Neural cell (in vitro differentiated cells): ENCODE results near the gene IGLON5. TPM values are rescaled to one million over a fixed set of nuclear protein-coding genes. Genes with fewer than 3 reads are reported as not detected.

Experiments
- H2AFZ ChIP-seq: fragments of 200-600, 300-800 bp; sonication (generic), shearing (Covaris generic); 2 replicates; pipeline ENCODE4 v1.6.0; 2014; ENCODE audit warnings: low read depth, mild to moderate bottlenecking, antibody characterized with exemption, low read length, moderate library complexity
- H3F3A ChIP-seq: fragments of 200-600 bp; shearing (Covaris generic); 2 replicates; pipeline ENCODE4 v1.6.1; 2016; ENCODE audit warnings: mild to moderate bottlenecking, moderate library complexity, mixed read lengths, antibody characterized with exemption, low read length; ENCODE audit not compliant: insufficient read depth, poor library complexity, severe bottlenecking
- H3K27ac ChIP-seq: fragments of 200-600, 300-800 bp; sonication (generic), shearing (Covaris generic); 2 replicates; pipeline ENCODE4 v1.5.1; 2014; ENCODE audit warnings: mild to moderate bottlenecking, low read length, moderate library complexity
- H3K27me3 ChIP-seq: fragments of 300-800, 200-600 bp; sonication (generic), shearing (Covaris generic); 2 replicates; pipeline ENCODE4 v1.6.0; 2014; ENCODE audit warnings: mild to moderate bottlenecking, low read depth, low read length, moderate library complexity; ENCODE audit not compliant: insufficient read depth
- H3K36me3 ChIP-seq: fragments of 300-800, 200-600 bp; sonication (generic), shearing (Covaris generic); 2 replicates; pipeline ENCODE4 v1.5.1; 2014; ENCODE audit warnings: mild to moderate bottlenecking, antibody characterized with exemption, low read length, moderate library complexity; ENCODE audit not compliant: insufficient read depth
- H3K4me2 ChIP-seq: fragments of 300-800, 200-600 bp; sonication (generic), shearing (Covaris generic); 2 replicates; pipeline ENCODE4 v1.6.0; 2014; ENCODE audit warnings: mild to moderate bottlenecking, low read length
- H3K4me3 ChIP-seq: fragments of 300-800, 200-600 bp; sonication (generic), shearing (Covaris generic); 2 replicates; pipeline ENCODE4 v1.5.1; 2014; ENCODE audit warnings: mild to moderate bottlenecking, low read length, moderate library complexity
- H3K79me2 ChIP-seq: fragments of 200-600 bp; shearing (Covaris generic); replicated peaks from 2 replicates; pipeline ENCODE4 v1.6.0; 2014; ENCODE audit warnings: mild to moderate bottlenecking, low read length, moderate library complexity; ENCODE audit not compliant: insufficient read depth
- H3K9ac ChIP-seq: fragments of 300-800, 200-600 bp; sonication (generic), shearing (Covaris generic); 2 replicates; pipeline ENCODE4 v1.6.1; 2016; ENCODE audit warnings: mild to moderate bottlenecking, low read length, mixed read lengths
- H3K9me2 ChIP-seq: fragments of 200-600 bp; shearing (Covaris generic); 2 replicates; pipeline ENCODE4 v1.6.1; 2016; ENCODE audit warnings: mild to moderate bottlenecking, low read length, mixed read lengths; ENCODE audit not compliant: insufficient read depth
- H3K9me3 ChIP-seq: fragments of 200-600, 300-800 bp; sonication (generic), shearing (Covaris generic); 2 replicates; pipeline ENCODE4 v1.6.1; 2016; ENCODE audit warnings: mild to moderate bottlenecking, mixed run types, low read length, moderate library complexity, mixed read lengths
- H4K20me1 ChIP-seq: fragments of 200-600 bp; shearing (Covaris generic); 2 replicates; pipeline ENCODE4 v1.6.1; 2016; ENCODE audit warnings: mild to moderate bottlenecking, mixed run types; ENCODE audit not compliant: insufficient read depth
- CTCF ChIP-seq: fragments of 450-650 bp; IDR thresholded peaks from 2 replicates; pipeline ENCODE4 v1.5.1; 2014; ENCODE audit warnings: antibody characterized with exemption, mild to moderate bottlenecking, moderate library complexity; ENCODE audit not compliant: poor library complexity, severe bottlenecking
- EP300 ChIP-seq: fragments of 450-650 bp; conservative IDR thresholded peaks from 2 replicates; pipeline ENCODE4 v1.6.1; 2014; ENCODE audit warnings: antibody characterized with exemption, mild to moderate bottlenecking, moderate library complexity; ENCODE audit not compliant: poor library complexity, severe bottlenecking
- EZH2 ChIP-seq: fragments of 200-600, 300-800 bp; shearing (Covaris generic), sonication (generic); IDR thresholded peaks from 2 replicates; pipeline ENCODE4 v1.6.1; 2014; ENCODE audit warnings: antibody characterized with exemption, low read length, borderline replicate concordance, mild to moderate bottlenecking; ENCODE audit not compliant: insufficient read depth, poor library complexity, severe bottlenecking
- MXI1 ChIP-seq: fragments of 450-650 bp; conservative IDR thresholded peaks from 2 replicates; pipeline ENCODE4 v1.6.1; 2014; ENCODE audit warnings: antibody characterized with exemption, mild to moderate bottlenecking; ENCODE audit not compliant: poor library complexity, severe bottlenecking
- POLR2AphosphoS5 ChIP-seq: IDR thresholded peaks from 2 replicates; pipeline ENCODE4 v1.6.1; 2012
- RAD21 ChIP-seq: fragments of 450-650 bp; conservative IDR thresholded peaks from 2 replicates; pipeline ENCODE4 v1.6.1; 2014; ENCODE audit warnings: antibody characterized with exemption, mild to moderate bottlenecking, moderate library complexity
- REST ChIP-seq: IDR thresholded peaks from 2 replicates; pipeline ENCODE4 v1.6.1; 2012; ENCODE audit warnings: borderline replicate concordance
- SMC3 ChIP-seq: fragments of 450-650 bp; conservative IDR thresholded peaks from 2 replicates; pipeline ENCODE4 v1.6.1; 2014; ENCODE audit warnings: antibody characterized with exemption, mild to moderate bottlenecking, moderate library complexity; ENCODE audit not compliant: poor library complexity
- TAF1 ChIP-seq: IDR thresholded peaks from 2 replicates; pipeline ENCODE4 v1.6.1; 2012; ENCODE audit warnings: low read depth
- polyA plus RNA-seq: library from polyadenylated mRNA; depleted of rRNA; stranded (reverse); fragments of >200 nt; gene quantifications from 2 replicates; pipeline ENCODE4 v1.2.3, GENCODE V29; 2014

Gene IGLON5
- polyA plus RNA-seq, 1 donor from 2014 or later, result 13.5 TPM

- H3K27me3 ChIP-seq, result no peaks in the 10 kb centered on the region
- no peaks in the 10 kb centered on the region for H3K9me2 ChIP-seq
- no peaks in the 10 kb centered on the region for H3F3A ChIP-seq
- no peak overlapping the region for H3K4me3 ChIP-seq
- H3K79me2 ChIP-seq, result no peaks in the 10 kb centered on the region
- no peak overlapping the region for H3K4me2 ChIP-seq
- no peak overlapping the region for H3K27ac ChIP-seq
- no peak overlapping the region for H3K9ac ChIP-seq
- TF ChIP-seq SMC3 (no peak), MXI1 (no peak), POLR2AphosphoS5 (no peak), EZH2 (no peak), CTCF (no peak)
- H2AFZ ChIP-seq, result no peak overlapping the region
- H3K36me3 ChIP-seq, result peaks cover 3% of the 10 kb centered on the region
- no peaks in the 10 kb centered on the region for H3K9me3 ChIP-seq
- no peaks in the 10 kb centered on the region for H4K20me1 ChIP-seq
Observed at GRCh38 chr19:51333836-51334460, 22.5 kb downstream of the IGLON5 start.

- Histone ChIP-seq H3K27ac (no peak overlapping the region), H4K20me1 (no peaks in the 10 kb centered on the region), H3K27me3 (peaks cover 5% of the 10 kb centered on the region), H3F3A (no peaks in the 10 kb centered on the region), H3K9ac (no peak overlapping the region), H2AFZ (no peak overlapping the region), H3K4me2 (no peak overlapping the region), H3K36me3 (no peaks in the 10 kb centered on the region), H3K9me2 (no peaks in the 10 kb centered on the region), H3K79me2 (no peaks in the 10 kb centered on the region), H3K4me3 (no peak overlapping the region), H3K9me3 (no peaks in the 10 kb centered on the region)
- no peak for TF ChIP-seq EP300
- no peak for TF ChIP-seq SMC3
- TF ChIP-seq EZH2, result no peak
- no peak for TF ChIP-seq TAF1
- no peak for TF ChIP-seq RAD21
- no peak for TF ChIP-seq CTCF
- TF ChIP-seq POLR2AphosphoS5, result no peak
- no peak for TF ChIP-seq MXI1
- TF ChIP-seq REST, result no peak
Observed at GRCh38 chr19:51337141-51337860, 25.9 kb downstream of the IGLON5 start.
